GM12873 (cell line): ENCODE data around the gene LEF1.

Experiments
- TF ChIP-seq, protein P1 (sequence below): IDR thresholded peaks from 2 replicates; pipeline ENCODE4 v1.5.1; 2012; ENCODE audit warnings: low read depth, mild to moderate bottlenecking, moderate library complexity, low read length, control low read depth; ENCODE audit not compliant: insufficient read depth; ENCODE audit errors: missing control alignments

The LEF1 gene

GRCh38 chr4:108118505-108118904 lies 50.2 kb downstream of the LEF1 start:
- TF ChIP-seq, protein P1, sequence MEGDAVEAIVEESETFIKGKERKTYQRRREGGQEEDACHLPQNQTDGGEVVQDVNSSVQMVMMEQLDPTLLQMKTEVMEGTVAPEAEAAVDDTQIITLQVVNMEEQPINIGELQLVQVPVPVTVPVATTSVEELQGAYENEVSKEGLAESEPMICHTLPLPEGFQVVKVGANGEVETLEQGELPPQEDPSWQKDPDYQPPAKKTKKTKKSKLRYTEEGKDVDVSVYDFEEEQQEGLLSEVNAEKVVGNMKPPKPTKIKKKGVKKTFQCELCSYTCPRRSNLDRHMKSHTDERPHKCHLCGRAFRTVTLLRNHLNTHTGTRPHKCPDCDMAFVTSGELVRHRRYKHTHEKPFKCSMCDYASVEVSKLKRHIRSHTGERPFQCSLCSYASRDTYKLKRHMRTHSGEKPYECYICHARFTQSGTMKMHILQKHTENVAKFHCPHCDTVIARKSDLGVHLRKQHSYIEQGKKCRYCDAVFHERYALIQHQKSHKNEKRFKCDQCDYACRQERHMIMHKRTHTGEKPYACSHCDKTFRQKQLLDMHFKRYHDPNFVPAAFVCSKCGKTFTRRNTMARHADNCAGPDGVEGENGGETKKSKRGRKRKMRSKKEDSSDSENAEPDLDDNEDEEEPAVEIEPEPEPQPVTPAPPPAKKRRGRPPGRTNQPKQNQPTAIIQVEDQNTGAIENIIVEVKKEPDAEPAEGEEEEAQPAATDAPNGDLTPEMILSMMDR, result no peak

DNA sequence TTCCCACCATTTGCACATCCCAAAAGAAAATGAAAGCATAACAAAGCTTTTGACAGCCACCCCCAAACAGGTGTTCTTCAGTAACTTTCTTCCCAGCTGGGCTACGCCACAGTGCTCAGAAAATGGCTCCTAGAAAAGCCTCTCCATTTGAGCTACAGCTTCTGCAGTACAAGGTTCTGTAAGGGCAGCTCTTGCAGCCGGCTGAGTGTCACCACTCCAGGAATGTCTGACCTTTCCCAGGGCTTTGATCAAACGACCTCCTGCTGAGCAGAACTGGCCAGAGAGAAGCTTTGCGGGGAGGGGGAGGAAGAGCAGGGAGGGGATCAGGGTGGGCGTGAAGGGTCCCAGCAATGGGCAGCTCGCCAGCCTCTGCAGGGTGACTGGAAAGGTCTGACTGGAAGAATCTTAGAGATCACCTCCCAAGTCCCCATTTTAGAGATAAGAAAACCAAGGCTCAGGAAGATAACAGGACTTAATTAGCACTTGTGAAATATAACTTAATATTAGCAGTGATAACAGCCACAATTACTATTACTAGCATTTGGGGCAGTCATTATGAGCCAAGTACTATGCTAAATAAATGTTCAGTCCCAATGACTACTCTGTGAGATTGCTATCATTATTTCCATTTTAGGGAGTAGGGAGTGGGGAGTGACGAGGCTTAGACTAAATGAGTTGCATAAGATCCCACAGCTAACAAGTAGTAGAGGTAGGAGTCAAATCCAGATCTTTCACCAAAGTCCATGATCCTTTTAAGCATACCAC lies 51.1 kb downstream of the LEF1 start:
- TF ChIP-seq, protein P1, result no peak

GRCh38 chr4:108116423-108117168 lies 52.1 kb downstream of the LEF1 start:
- TF ChIP-seq, protein P1, result no peak

DNA sequence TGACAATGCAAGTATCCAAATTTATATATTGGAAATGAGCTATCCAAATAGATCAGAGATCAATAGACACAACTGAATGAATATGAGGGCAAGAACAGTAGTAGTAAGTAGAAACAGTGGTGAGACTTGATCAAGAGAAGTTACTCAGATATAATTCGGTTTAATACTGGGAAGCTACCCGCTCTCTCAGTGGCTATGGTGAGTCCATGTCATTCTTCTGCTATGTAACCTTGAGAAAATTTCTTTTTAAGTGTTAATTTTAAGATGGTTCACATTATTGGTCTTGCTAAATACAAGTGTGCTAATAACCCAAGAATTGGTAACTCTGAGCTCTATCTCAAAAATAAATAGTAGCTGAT lies 53.6 kb downstream of the LEF1 start:
- TF ChIP-seq, protein P1, result no peak

DNA sequence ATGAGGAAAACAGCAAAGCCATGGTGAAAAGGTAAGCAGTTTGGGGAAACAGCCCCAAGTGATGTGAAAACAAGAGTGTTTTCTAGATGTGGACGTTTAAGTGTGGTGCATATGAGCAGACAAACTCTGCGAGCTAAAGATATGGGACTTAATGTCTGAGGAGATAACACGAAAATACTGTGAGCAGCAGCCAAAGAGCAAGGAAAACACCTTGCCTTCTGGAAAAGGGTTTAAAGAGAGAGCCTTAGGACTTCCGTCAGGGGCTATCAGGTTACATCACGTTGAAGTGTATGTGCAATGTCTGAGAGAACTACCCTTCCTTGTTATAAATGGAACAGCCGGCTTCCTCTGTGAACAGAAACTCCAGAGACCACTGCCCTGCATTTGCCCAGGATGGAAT lies 54.2 kb downstream of the LEF1 start:
- TF ChIP-seq, protein P1, result no peak

DNA sequence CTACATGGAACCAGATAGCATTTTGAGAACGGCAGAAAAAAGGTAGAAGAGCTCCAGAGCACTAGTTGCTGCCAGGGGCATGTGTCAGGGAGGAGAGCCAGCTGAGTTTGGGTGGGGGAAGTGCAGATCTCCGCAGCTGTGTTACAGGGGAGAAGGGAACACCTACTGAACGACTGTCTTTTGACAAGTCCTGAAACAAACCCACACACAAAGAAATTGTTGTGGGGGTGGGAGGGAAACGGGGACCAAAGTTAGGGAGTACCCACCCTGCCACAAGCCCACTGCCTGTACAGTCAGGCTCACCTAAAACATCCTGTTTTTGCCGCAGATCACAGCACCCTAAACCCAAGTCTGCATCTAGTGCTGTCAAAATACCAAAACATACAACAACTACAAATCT lies 55.5 kb downstream of the LEF1 start:
- TF ChIP-seq, protein P1, result no peak

DNA sequence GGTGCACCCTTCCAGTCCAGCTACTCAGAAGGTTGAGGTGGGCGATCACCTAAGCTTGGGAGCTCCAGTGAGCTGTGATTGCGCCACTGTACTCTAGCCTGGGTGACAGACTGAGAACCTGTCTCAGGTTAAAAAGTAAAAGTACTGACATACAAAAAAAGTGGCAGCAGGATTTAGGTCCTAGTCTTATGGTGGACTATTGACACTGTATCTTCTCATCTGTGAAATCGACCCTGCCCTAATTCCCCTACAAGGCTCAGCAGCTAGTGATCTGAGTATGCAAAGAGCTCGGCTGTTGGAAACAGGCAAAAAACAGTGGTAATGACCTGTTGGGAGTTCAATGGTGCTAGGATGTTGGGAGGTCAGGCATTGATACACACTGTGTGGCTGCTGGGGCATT lies 57.0 kb downstream of the LEF1 start:
- TF ChIP-seq, protein P1, result no peak
